Stimulated activated CD4-positive, alpha-beta T cell treated with anti-CD3 and anti-CD28 coated beads, Interleukin-1b, Interleukin-23, amount 100 ng/mL, for 4 hours (primary cell): ENCODE measurements around the gene LRRC41.
"Not testable (repeated sequence)": the region's sequence is repeated elsewhere in the genome, so short reads cannot be mapped to it uniquely, and the experiment has no call there.

ENCODE experiments used
- DNase-seq, 2 donors: peaks; one replicate each; pipeline ENCODE4 v3.0.0-alpha.2; 2020; ENCODE audit warnings: low read depth in 2 of 2

LRRC41 gene

GRCh38 chr1:46285730-46286477 is 17.5 kb downstream of the LRRC41 start:
- DNase-seq = no peak

DNA sequence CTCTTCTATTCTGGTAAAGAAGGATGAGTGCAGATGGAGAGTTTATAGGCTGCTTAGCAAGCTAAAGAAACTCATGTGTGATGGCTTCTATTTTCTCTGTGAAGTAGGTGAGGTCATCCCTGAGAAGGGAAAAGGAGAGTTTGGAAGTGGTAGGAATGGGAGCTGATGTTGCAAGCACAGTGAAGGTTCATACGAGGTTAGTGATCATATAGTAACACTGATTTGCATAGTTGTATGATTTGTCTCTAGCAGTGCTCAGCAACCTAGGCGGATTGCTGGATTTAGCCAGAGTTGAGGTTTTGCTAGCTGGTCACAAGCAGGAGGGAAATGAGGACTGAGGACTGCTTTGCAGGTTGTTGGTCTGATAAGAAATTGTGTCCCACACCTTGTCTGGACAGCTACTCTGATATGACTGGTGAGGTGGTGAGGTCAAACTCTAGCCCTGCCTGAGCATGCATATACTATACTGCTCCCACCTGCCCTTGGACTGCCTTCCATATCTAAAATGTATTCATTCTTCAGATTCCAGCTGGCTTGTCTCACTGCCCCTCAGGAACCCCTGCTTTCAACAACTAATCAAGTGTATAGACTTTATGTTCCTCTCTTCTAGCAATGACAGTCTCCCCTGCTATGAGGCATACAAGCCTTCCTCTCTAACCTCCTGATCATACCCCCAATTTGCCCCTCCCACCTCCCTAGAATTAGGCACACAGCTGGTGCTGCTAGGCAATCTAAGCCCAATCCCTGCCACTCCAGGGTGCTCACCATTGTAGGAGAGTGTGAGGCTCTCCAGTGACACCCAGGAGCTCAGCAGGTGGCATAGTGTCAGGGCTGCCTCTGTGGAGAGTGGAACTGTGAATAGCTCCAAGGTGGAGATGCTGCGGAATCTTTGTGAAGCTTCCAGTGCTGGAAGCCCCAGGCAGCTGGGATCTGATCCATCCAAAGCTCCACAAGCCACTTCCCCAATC is 18.5 kb downstream of the LRRC41 start:
- no peak for DNase-seq

- no peak for DNase-seq
Measured at GRCh38 chr1:46284058-46284457, 19.4 kb downstream of the LRRC41 start.

GRCh38 chr1:46281021-46281420 is 22.4 kb downstream of the LRRC41 start:
- no peak for DNase-seq

DNA sequence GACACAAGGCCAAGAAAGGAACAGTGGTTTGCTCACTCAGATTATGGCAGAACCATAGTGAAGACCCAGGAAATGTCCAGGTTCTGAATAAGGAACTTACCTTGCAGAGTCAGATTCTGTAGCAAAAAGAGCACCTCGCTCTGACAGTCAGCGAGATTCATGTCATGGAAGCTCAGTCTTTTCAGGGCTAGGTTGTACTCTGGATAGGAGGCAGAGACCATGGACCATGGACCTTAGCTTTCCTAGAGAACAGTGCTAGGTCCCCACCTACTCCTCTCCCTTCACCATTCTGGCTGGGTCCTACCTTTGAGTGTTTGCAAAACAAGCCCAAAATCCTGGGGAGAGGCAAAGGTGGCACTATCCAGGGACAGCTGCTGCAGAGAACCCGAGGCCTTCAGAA is 23.3 kb downstream of the LRRC41 start:
- DNase-seq = no peak

DNA sequence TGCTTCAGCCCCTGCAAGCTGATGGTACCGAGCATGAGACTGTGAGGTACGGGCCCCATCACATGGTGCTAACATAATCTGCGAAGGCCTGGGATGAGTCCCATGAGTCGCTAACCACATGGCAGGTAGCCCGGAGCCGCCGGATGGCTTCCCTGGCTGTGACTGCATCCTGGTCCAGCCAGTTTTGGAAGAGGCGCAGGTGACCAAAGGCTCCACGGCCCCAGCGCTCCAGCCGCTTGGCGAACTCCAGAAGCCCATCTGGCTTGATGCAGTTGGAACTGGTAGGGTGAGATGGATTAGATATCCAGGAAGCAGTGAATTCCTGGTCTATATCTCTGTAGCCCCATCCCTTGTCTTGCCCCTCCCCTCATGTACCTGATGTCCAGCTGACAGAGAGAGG is 24.6 kb downstream of the LRRC41 start:
- DNase-seq = no peak

DNA sequence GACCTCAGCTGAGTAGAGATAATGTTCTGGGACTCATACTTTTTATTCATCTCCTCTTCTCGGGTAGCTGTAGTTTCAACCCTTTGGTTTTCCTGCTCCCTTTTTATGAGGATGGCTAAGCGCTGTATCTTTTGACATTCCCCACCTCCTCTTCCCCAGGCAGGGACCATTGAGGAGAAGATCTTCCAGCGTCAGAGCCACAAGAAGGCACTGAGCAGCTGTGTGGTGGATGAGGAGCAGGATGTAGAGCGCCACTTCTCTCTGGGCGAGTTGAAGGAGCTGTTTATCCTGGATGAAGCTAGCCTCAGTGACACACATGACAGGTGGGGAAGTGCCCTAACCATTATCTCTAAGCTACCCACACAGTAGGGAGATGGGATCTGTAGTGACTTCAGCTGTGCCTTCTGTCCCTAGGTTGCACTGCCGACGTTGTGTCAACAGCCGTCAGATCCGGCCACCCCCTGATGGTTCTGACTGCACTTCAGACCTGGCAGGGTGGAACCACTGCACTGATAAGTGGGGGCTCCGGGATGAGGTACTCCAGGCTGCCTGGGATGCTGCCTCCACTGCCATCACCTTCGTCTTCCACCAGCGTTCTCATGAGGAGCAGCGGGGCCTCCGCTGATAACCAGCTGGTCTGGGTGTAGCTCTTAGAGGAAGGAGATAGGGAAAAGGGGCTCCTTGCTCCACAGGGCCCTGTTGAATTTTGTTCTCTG is 25.6 kb downstream of the LRRC41 start:
- DNase-seq = no peak

GRCh38 chr1:46275030-46275337 is 28.4 kb downstream of the LRRC41 start:
- no peak for DNase-seq

GRCh38 chr1:46274225-46275029 is 29.0 kb downstream of the LRRC41 start:
- DNase-seq = no peak

- DNase-seq = no peak
Measured at GRCh38 chr1:46268578-46268977, 34.8 kb downstream of the LRRC41 start.

DNA sequence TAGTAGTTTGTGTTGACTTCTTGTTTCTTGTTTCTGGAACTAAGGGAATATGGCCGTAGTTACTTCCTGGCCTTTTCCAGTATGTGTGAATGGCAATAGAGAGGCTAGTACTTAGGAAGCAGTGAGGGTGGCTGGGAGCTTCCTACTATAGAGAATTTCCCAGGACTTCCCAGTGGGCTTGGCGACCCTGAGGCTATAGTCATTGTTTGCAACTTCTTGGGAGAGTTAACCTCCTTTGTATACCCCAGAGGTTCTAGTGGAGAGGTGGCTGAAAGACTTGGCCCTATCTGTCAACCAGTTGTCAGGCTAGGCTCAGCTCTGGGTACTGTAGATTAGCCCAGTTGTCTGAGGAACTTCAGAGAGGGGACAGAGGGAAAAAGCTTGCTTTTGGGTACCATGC is 40.3 kb downstream of the LRRC41 start:
- no peak for DNase-seq

GRCh38 chr1:46262508-46262907 is 40.9 kb downstream of the LRRC41 start:
- no peak for DNase-seq

- no peak for DNase-seq
Measured at GRCh38 chr1:46256523-46256922, 46.9 kb downstream of the LRRC41 start.

- DNase-seq = no peak
Measured at GRCh38 chr1:46254668-46255067, 48.7 kb downstream of the LRRC41 start.

DNA sequence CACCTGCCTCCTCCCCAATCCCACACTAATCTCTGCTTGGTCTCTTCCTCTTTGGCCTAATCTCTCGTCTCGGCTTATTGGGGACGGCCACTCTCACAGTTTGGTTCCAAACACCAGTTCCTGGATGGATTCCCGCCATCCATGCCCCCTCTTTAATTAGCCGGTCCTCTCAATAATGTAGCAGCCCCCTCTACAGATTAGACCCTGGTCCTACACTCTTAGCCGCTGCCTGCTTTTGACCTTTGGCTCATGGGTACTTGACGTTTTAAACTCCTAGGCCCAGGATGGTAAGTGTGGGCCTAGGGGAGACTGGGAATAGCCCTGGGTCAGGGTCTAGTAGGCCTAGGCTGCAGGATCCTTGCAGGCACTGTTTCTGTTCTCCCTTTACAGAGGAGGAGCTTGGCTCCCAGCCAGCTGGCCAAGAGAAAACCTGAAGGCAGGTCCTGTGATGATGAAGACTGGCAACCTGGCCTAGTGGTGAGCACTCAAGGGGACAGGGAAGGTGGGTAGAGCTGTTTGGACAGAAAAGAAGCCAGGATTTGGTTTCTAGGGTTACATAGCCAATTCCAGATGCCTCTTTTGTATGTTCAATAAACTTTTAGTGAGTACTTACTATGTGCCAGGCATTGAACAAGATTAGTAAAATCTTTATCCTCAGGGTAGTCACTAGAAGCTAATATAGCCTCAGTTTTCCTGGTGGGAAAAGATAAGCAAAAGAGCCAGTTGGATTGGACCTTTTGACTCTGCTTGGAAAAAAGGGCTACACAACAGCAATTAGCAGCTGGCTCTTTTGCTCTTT is 55.1 kb downstream of the LRRC41 start:
- no peak for DNase-seq

- DNase-seq = peak; percentile 94 to 95
Measured at GRCh38 chr1:46247436-46248121, 55.8 kb downstream of the LRRC41 start, which contains the start of gene RAD54L. Gene RAD54L (plus strand): TSS chr1:46247763. CDS start chr1:46248406, 643 bp downstream.

GRCh38 chr1:46246548-46247435 is 56.6 kb downstream of the LRRC41 start:
- peak; percentile 45 to 49 for DNase-seq

DNA sequence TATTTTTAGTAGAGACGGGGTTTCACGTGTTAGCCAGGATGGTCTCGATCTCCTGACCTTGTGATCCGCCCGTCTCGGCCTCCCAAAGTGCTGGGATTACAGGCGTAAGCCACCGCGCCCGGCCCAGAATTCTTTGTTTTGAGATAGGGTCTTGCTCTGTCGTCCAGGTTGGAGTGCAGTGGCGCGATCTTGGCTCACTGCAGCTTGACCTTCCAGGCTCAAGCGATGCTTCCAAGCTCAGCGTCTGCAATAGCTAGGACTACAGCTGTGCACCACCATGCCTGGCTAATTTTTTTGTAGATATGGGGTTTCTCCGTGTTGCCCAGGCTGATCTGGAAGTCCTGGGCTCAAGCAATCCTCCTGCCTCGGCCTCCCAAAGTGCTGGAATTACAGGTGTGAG is 57.3 kb downstream of the LRRC41 start:
- DNase-seq = not testable (repeated sequence)
